ENCODE data around the gene PTCH2. TPM values are rescaled to one million over a fixed set of nuclear protein-coding genes. Genes with fewer than 3 reads are reported as not detected.

The PTCH2 gene
- total RNA-seq, 1 experiment from 2014 or later, result not detected

DNA sequence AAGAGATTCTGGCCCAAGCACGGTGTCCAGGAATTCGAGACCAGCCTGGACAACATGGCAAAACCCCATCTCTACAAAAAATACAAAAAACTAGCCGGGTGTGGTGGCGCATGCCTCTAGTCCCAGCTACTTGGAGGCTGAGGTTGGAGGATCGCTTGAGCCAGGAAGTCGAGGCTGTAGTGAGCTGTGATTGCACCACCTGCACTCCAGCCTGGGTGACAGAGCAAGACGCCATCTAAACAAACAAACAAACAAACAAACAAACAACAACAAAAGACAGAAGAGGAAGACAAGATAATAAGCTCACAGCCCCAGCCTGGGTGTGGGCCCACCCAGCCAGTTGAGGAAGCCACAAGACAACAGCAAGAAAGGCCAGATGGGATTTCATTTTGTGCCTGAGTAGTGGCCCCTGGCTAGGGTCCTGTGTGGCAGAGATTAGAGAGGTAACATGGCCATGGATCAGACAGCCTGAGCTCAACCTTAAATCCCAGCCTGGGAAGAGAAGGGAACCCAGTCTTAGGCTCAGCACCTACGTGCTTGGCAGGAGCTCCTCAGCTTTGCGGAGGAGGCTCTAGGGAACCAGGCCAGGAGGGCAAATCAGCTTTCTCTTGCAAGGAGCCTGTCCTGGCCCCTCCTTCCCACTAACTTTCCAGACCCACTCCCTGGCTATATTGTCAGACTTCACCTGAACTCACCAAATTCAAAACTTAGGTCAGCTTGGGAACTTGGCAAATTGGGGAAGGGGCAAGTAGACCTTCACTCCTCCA is 50.1 kb downstream of the PTCH2 start:
- ChIA-PET POLR2A (ENCODE audit: unreplicated experiment) (interaction anchor here (0.6 kb wide), 1 partner anchor 26 kb away, joined by 3 read pairs; no protein-coding TSS in a partner anchor), CTCF (interaction anchor here (0.5 to 1.0 kb wide), 5 partner anchors 10 to 221 kb away, joined by 3 to 6 read pairs (median 3); partner anchors contain the start of gene HECTD3)
- no peak for ATAC-seq
- Histone ChIP-seq H3F3A (ENCODE audit: low read length, unreplicated experiment) (no peaks in the 10 kb centered on the region), H3K4me3 (ENCODE audit: low read length) (no peak overlapping the region), H3K79me2 (ENCODE audit: low read length) (no peaks in the 10 kb centered on the region), H3K9me2 (replicated peaks; ENCODE audit: low read length) (no peaks in the 10 kb centered on the region), H3K9ac (ENCODE audit: low read length) (no peak overlapping the region), H4K20me1 (ENCODE audit: low read length) (no peaks in the 10 kb centered on the region), H3K36me3 (ENCODE audit: low read depth, low read length) (no peaks in the 10 kb centered on the region), H2AFZ (ENCODE audit: low read length) (0 out of 2 replicates have a peak overlapping the region, but pooled peaks have one; percentile 17), H3K9me3 (ENCODE audit: low read length) (no peaks in the 10 kb centered on the region), H3K4me2 (ENCODE audit: low read length) (no peak overlapping the region; the same call in 1 of the 2 replicates), H3K27ac (ENCODE audit: low read length) (no peak overlapping the region), H3K27me3 (ENCODE audit: low read length) (no peaks in the 10 kb centered on the region), H3K4me1 (ENCODE audit: insufficient read depth, low read length) (no peaks in the 10 kb centered on the region)
- DNase-seq, result no peak
- no TSS peak for BruUV-seq (replicated peaks)
- TF ChIP-seq, protein P1, sequence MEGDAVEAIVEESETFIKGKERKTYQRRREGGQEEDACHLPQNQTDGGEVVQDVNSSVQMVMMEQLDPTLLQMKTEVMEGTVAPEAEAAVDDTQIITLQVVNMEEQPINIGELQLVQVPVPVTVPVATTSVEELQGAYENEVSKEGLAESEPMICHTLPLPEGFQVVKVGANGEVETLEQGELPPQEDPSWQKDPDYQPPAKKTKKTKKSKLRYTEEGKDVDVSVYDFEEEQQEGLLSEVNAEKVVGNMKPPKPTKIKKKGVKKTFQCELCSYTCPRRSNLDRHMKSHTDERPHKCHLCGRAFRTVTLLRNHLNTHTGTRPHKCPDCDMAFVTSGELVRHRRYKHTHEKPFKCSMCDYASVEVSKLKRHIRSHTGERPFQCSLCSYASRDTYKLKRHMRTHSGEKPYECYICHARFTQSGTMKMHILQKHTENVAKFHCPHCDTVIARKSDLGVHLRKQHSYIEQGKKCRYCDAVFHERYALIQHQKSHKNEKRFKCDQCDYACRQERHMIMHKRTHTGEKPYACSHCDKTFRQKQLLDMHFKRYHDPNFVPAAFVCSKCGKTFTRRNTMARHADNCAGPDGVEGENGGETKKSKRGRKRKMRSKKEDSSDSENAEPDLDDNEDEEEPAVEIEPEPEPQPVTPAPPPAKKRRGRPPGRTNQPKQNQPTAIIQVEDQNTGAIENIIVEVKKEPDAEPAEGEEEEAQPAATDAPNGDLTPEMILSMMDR (conservative IDR thresholded peaks at IDR 0.05; ENCODE audit: low read depth, low read length), result no peak
- no peak for TF ChIP-seq EZH2phosphoT487 (IDR thresholded peaks at IDR 0.05; ENCODE audit: borderline replicate concordance, low read length)
- no peak for TF ChIP-seq EZH2 (IDR thresholded peaks at IDR 0.05; ENCODE audit: low read length, unreplicated experiment)
- intact Hi-C loops (cut with micrococcal nuclease), result loop anchor here (5.0 kb wide), 3 partner anchors 44 to 509 kb away; partner anchors contain the start of genes HECTD3 and UROD

GRCh38 chr1:44790968-44791801 is 51.9 kb downstream of the PTCH2 start:
- Histone ChIP-seq H3K36me3 (ENCODE audit: low read depth, low read length) (no peaks in the 10 kb centered on the region), H3K4me1 (ENCODE audit: insufficient read depth, low read length) (no peaks in the 10 kb centered on the region), H4K20me1 (ENCODE audit: low read length) (no peaks in the 10 kb centered on the region), H3F3A (ENCODE audit: low read length, unreplicated experiment) (no peaks in the 10 kb centered on the region), H2AFZ (ENCODE audit: low read length) (no peak overlapping the region), H3K9me3 (ENCODE audit: low read length) (no peaks in the 10 kb centered on the region), H3K9ac (ENCODE audit: low read length) (no peak overlapping the region), H3K27me3 (ENCODE audit: low read length) (no peaks in the 10 kb centered on the region), H3K4me2 (ENCODE audit: low read length) (no peak overlapping the region), H3K27ac (ENCODE audit: low read length) (no peak overlapping the region), H3K79me2 (ENCODE audit: low read length) (no peaks in the 10 kb centered on the region), H3K9me2 (replicated peaks; ENCODE audit: low read length) (no peaks in the 10 kb centered on the region), H3K4me3 (ENCODE audit: low read length) (no peak overlapping the region)
- intact Hi-C loops (cut with micrococcal nuclease), result loop anchor here (5.0 kb wide), 3 partner anchors 46 to 511 kb away; partner anchors contain the start of genes HECTD3 and UROD
- POLR2A ChIA-PET (ENCODE audit: unreplicated experiment), result interaction anchor here (0.5 kb wide), 1 partner anchor 9 kb away, joined by 3 read pairs; no protein-coding TSS in a partner anchor
- TF ChIP-seq EZH2 (IDR thresholded peaks at IDR 0.05; ENCODE audit: low read length, unreplicated experiment) (no peak), EZH2phosphoT487 (IDR thresholded peaks at IDR 0.05; ENCODE audit: borderline replicate concordance, low read length) (no peak)
- TF ChIP-seq, protein P1 (conservative IDR thresholded peaks at IDR 0.05; ENCODE audit: low read depth, low read length), result no peak
- no TSS peak for BruUV-seq (replicated peaks)
- no peak for DNase-seq
- ATAC-seq, result no peak
- CTCF ChIA-PET, result interaction anchor here (0.7 kb wide), 1 partner anchor 220 kb away, joined by 5 read pairs; the partner anchor contains the start of gene HECTD3
